Measurements from ENCODE around the gene C15orf62.

Gene C15orf62

GRCh38 chr15:40792394-40792793 lies 22.6 kb downstream of the C15orf62 start:
- POLR2A ChIA-PET, result interaction anchor here (2.1 kb wide), 1 partner anchor 15 kb away, joined by 6 read pairs; the partner anchor contains the start of genes DNAJC17 and ZFYVE19

GRCh38 chr15:40793216-40793989 lies 23.6 kb downstream of the C15orf62 start:
- POLR2A ChIA-PET, result no interaction called here
- no peak for DNase-seq (ENCODE audit: extremely low spot score)
- CTCF ChIA-PET, result no interaction called here
- TF ChIP-seq SUZ12 (IDR thresholded peaks at IDR 0.05) (no peak), FOXK2 (IDR thresholded peaks at IDR 0.05) (no peak), ZNF384 (IDR thresholded peaks at IDR 0.05) (no peak), HDGF (IDR thresholded peaks at IDR 0.05; ENCODE audit: borderline replicate concordance) (no peak), FOXA1 (IDR thresholded peaks at IDR 0.05) (no peak)

More at GRCh38 chr15:40792394-40792793, 22.6 kb downstream of the C15orf62 start:
- CTCF ChIA-PET, result no interaction called here
- DNase-seq (ENCODE audit: extremely low spot score), result no peak
- no peak for TF ChIP-seq ARNT (IDR thresholded peaks at IDR 0.05)
- no peak for TF ChIP-seq CTBP1 (IDR thresholded peaks at IDR 0.05; ENCODE audit: borderline replicate concordance)
- no peak for TF ChIP-seq SP1 (IDR thresholded peaks at IDR 0.05)
- TF ChIP-seq SUZ12 (IDR thresholded peaks at IDR 0.05), result no peak
- no peak for TF ChIP-seq ELF4 (IDR thresholded peaks at IDR 0.05)

- ChIA-PET CTCF (no interaction called here), POLR2A (no interaction called here)
- DNase-seq (ENCODE audit: extremely low spot score), result no peak
- TF ChIP-seq SUZ12 (IDR thresholded peaks at IDR 0.05) (no peak), FOXK2 (IDR thresholded peaks at IDR 0.05) (no peak), LEF1 (IDR thresholded peaks at IDR 0.05; ENCODE audit: borderline replicate concordance) (no peak)
Observed at GRCh38 chr15:40796041-40796440, 26.3 kb downstream of the C15orf62 start.

GRCh38 chr15:40796512-40796911 lies 26.7 kb downstream of the C15orf62 start:
- TF ChIP-seq LEF1 (IDR thresholded peaks at IDR 0.05; ENCODE audit: borderline replicate concordance) (no peak), ARNT (IDR thresholded peaks at IDR 0.05) (no peak), FOXM1 (IDR thresholded peaks at IDR 0.05; ENCODE audit: borderline replicate concordance) (no peak), FOXK2 (IDR thresholded peaks at IDR 0.05) (no peak), SP1 (IDR thresholded peaks at IDR 0.05) (no peak), PKNOX1 (IDR thresholded peaks at IDR 0.05) (no peak), NFRKB (IDR thresholded peaks at IDR 0.05) (no peak), BHLHE40 (IDR thresholded peaks at IDR 0.05; ENCODE audit: borderline replicate concordance) (no peak), ZNF384 (IDR thresholded peaks at IDR 0.05) (no peak), ELF4 (IDR thresholded peaks at IDR 0.05) (no peak), SUZ12 (IDR thresholded peaks at IDR 0.05) (no peak)
- CTCF ChIA-PET, result no interaction called here
- DNase-seq (ENCODE audit: extremely low spot score), result no peak
- POLR2A ChIA-PET, result no interaction called here

GRCh38 chr15:40799523-40799922 lies 29.7 kb downstream of the C15orf62 start:
- no peak for DNase-seq (ENCODE audit: extremely low spot score)
- POLR2A ChIA-PET, result no interaction called here
- TF ChIP-seq ARNT (IDR thresholded peaks at IDR 0.05) (no peak), FOXK2 (IDR thresholded peaks at IDR 0.05) (no peak), LEF1 (IDR thresholded peaks at IDR 0.05; ENCODE audit: borderline replicate concordance) (no peak), L3MBTL2 (conservative IDR thresholded peaks at IDR 0.05) (no peak), NFRKB (IDR thresholded peaks at IDR 0.05) (no peak), BHLHE40 (IDR thresholded peaks at IDR 0.05; ENCODE audit: borderline replicate concordance) (no peak), ZNF384 (IDR thresholded peaks at IDR 0.05) (no peak), TARDBP (IDR thresholded peaks at IDR 0.05) (no peak), FOXM1 (IDR thresholded peaks at IDR 0.05; ENCODE audit: borderline replicate concordance) (no peak)
- CTCF ChIA-PET, result no interaction called here

- DNase-seq (ENCODE audit: extremely low spot score), result no peak
- CTCF ChIA-PET, result interaction anchor here (0.5 to 0.6 kb wide), 2 partner anchors 77 to 124 kb away, joined by 3 read pairs; no protein-coding TSS in a partner anchor
- POLR2A ChIA-PET, result no interaction called here
- no peak for TF ChIP-seq SP1 (IDR thresholded peaks at IDR 0.05)
- no peak for TF ChIP-seq TARDBP (IDR thresholded peaks at IDR 0.05)
- TF ChIP-seq CTBP1 (IDR thresholded peaks at IDR 0.05; ENCODE audit: borderline replicate concordance), result no peak
- no peak for TF ChIP-seq BHLHE40 (IDR thresholded peaks at IDR 0.05; ENCODE audit: borderline replicate concordance)
- TF ChIP-seq ARNT (IDR thresholded peaks at IDR 0.05), result no peak
- no peak for TF ChIP-seq LEF1 (IDR thresholded peaks at IDR 0.05; ENCODE audit: borderline replicate concordance)
- TF ChIP-seq ELF4 (IDR thresholded peaks at IDR 0.05), result no peak
- no peak for TF ChIP-seq HDGF (IDR thresholded peaks at IDR 0.05; ENCODE audit: borderline replicate concordance)
- no peak for TF ChIP-seq L3MBTL2 (conservative IDR thresholded peaks at IDR 0.05)
- no peak for TF ChIP-seq FOXA1 (IDR thresholded peaks at IDR 0.05)
- TF ChIP-seq SUZ12 (IDR thresholded peaks at IDR 0.05), result no peak
- TF ChIP-seq ZNF384 (IDR thresholded peaks at IDR 0.05), result no peak
- no peak for TF ChIP-seq FOXM1 (IDR thresholded peaks at IDR 0.05; ENCODE audit: borderline replicate concordance)
Observed at GRCh38 chr15:40803076-40803475, 33.3 kb downstream of the C15orf62 start.

- ChIA-PET CTCF (interaction anchor here (0.5 to 0.6 kb wide), 2 partner anchors 78 to 124 kb away, joined by 3 read pairs; no protein-coding TSS in a partner anchor), POLR2A (no interaction called here)
- DNase-seq (ENCODE audit: extremely low spot score), result no peak
- TF ChIP-seq FOXA1 (IDR thresholded peaks at IDR 0.05), result no peak
- no peak for TF ChIP-seq ZNF384 (IDR thresholded peaks at IDR 0.05)
- TF ChIP-seq NFRKB (IDR thresholded peaks at IDR 0.05), result no peak
- TF ChIP-seq HDGF (IDR thresholded peaks at IDR 0.05; ENCODE audit: borderline replicate concordance), result no peak
- TF ChIP-seq ARNT (IDR thresholded peaks at IDR 0.05), result no peak
- TF ChIP-seq FOXK2 (IDR thresholded peaks at IDR 0.05), result no peak
- no peak for TF ChIP-seq PKNOX1 (IDR thresholded peaks at IDR 0.05)
- no peak for TF ChIP-seq ELF4 (IDR thresholded peaks at IDR 0.05)
- no peak for TF ChIP-seq TARDBP (IDR thresholded peaks at IDR 0.05)
- TF ChIP-seq SUZ12 (IDR thresholded peaks at IDR 0.05), result no peak
- no peak for TF ChIP-seq FOXM1 (IDR thresholded peaks at IDR 0.05; ENCODE audit: borderline replicate concordance)
- no peak for TF ChIP-seq SP1 (IDR thresholded peaks at IDR 0.05)
- no peak for TF ChIP-seq L3MBTL2 (conservative IDR thresholded peaks at IDR 0.05)
- TF ChIP-seq CTBP1 (IDR thresholded peaks at IDR 0.05; ENCODE audit: borderline replicate concordance), result no peak
- no peak for TF ChIP-seq LEF1 (IDR thresholded peaks at IDR 0.05; ENCODE audit: borderline replicate concordance)
- TF ChIP-seq BHLHE40 (IDR thresholded peaks at IDR 0.05; ENCODE audit: borderline replicate concordance), result no peak
Observed at GRCh38 chr15:40803688-40804087, 33.9 kb downstream of the C15orf62 start.
